ENCODE measurements around the gene PDE7B. TPM values are rescaled to one million over a fixed set of nuclear protein-coding genes. Genes with fewer than 3 reads are reported as not detected.

Gene PDE7B
- total and polyA plus RNA-seq, 2 of the 8 experiments (the other 6 are each of a cell fraction or from before 2014, with no cell fraction given), result not detected

- Histone ChIP-seq H4K8ac (ENCODE audit: extremely low read depth, insufficient read depth, low read length) (no peak overlapping the region), H3K27me3 (replicated peaks in 1 of 4; ENCODE audit: control insufficient read depth in 3 of 4, extremely low read depth in 1 of 4, insufficient read depth in 3 of 4, low read length in 3 of 4) (no peaks in the 10 kb centered on the region), H2AFZ (ENCODE audit: low read length) (no peak overlapping the region), H3K9me3 (ENCODE audit: insufficient read depth in 2 of 2, low read depth in 1 of 2, low read length in 1 of 2) (no peaks in the 10 kb centered on the region), H3K4ac (replicated peaks; ENCODE audit: insufficient read length, low read depth, low read length) (no peak overlapping the region), H3K4me3 (ENCODE audit: extremely low read depth in 1 of 4, insufficient read depth in 2 of 4, low read depth in 3 of 4, low read length in 4 of 4) (no peak overlapping the region), H4K20me1 (replicated peaks in 1 of 2; ENCODE audit: control insufficient read depth in 1 of 2, insufficient read depth in 2 of 2, low read length in 2 of 2) (no peaks in the 10 kb centered on the region), H3K23me2 (ENCODE audit: low read depth, low read length) (no peaks in the 10 kb centered on the region), H3K27ac (ENCODE audit: low read depth, low read length) (no peak overlapping the region), H4K5ac (ENCODE audit: insufficient read length, low read depth, low read length) (no peak overlapping the region), H3K36me3 (ENCODE audit: control insufficient read depth in 2 of 4, insufficient read depth in 4 of 4, low read length in 3 of 4) (no peaks in the 10 kb centered on the region), H2BK120ac (replicated peaks; ENCODE audit: low read depth, low read length) (no peak overlapping the region), H3K4me1 (replicated peaks in 1 of 4; ENCODE audit: control insufficient read depth in 3 of 4, insufficient read depth in 4 of 4, low read length in 3 of 4) (peaks cover 0 to 5% (median 2%) of the 10 kb centered on the region in 4 experiments; a peak in 2 of 7 replicates), H2BK12ac (ENCODE audit: low read depth, low read length) (no peak overlapping the region), H3K79me1 (ENCODE audit: low read depth, low read length) (no peaks in the 10 kb centered on the region), H2AK5ac (ENCODE audit: low read depth, low read length) (no peak overlapping the region), H2BK20ac (ENCODE audit: low read length) (no peak overlapping the region), H3K56ac (replicated peaks; ENCODE audit: insufficient read length, low read depth, low read length) (no peak overlapping the region), H4K91ac (replicated peaks; ENCODE audit: insufficient read length, low read length) (no peak overlapping the region), H3K23ac (ENCODE audit: insufficient read length) (no peak overlapping the region), H3K9ac (replicated peaks in 1 of 4; ENCODE audit: extremely low read depth in 1 of 4, low read depth in 3 of 4, low read length in 3 of 4) (no peak overlapping the region), H3K79me2 (ENCODE audit: control insufficient read depth in 1 of 2, insufficient read depth in 2 of 2, low read length in 2 of 2) (no peaks in the 10 kb centered on the region), H3K18ac (ENCODE audit: extremely low read depth, low read length) (no peak overlapping the region), H2BK5ac (ENCODE audit: low read depth, low read length) (no peak overlapping the region), H3K4me2 (ENCODE audit: insufficient read depth in 1 of 2, low read depth in 2 of 2, low read length in 2 of 2) (no peak overlapping the region), H2BK15ac (ENCODE audit: low read length) (no peak overlapping the region), H3K14ac (ENCODE audit: insufficient read length) (no peak overlapping the region)
- DNase-seq (ENCODE audit: low read depth in 1 of 2, low spot score in 2 of 2), result no peak
- WGBS, 2 experiments (ENCODE audit: extremely low coverage in 1 of 2, insufficient coverage in 1 of 2, insufficient read length in 1 of 2, insufficient replicate concordance in 2 of 2, low coverage in 1 of 2, low lambda C conversion rate in 2 of 2, missing lambda C conversion rate in 1 of 2), result 75% methylated on average over 2 of the region's 2 CpGs; no CpG with 5 or more reads in 1 of the 2 experiments
- no peak for FAIRE-seq
- CTCF ChIA-PET (ENCODE audit: partially characterized antibody), result no interaction called here
- POLR2A ChIA-PET (ENCODE audit: partially characterized antibody), result no interaction called here
- no peak for TF ChIP-seq TBP (IDR thresholded peaks at IDR 0.05; ENCODE audit: low read depth, low read length)
- no peak for TF ChIP-seq USF2 (IDR thresholded peaks at IDR 0.05; ENCODE audit: low read length)
- TF ChIP-seq BRCA1 (IDR thresholded peaks at IDR 0.05; ENCODE audit: low read depth, low read length), result no peak
- TF ChIP-seq ZNF274 (IDR thresholded peaks at IDR 0.05; ENCODE audit: borderline replicate concordance, extremely low read depth, low read length), result no peak
- no peak for TF ChIP-seq EP300 (IDR thresholded peaks at IDR 0.05; ENCODE audit: borderline replicate concordance in 1 of 2, low read depth in 2 of 2, low read length in 2 of 2)
- no peak for TF ChIP-seq CTCF (IDR thresholded peaks at IDR 0.05; ENCODE audit: control extremely low read depth in 1 of 3, insufficient read depth in 1 of 3, low read depth in 1 of 3, low read length in 3 of 3)
- TF ChIP-seq NANOG (IDR thresholded peaks at IDR 0.05; ENCODE audit: insufficient read depth, low read depth, low read length, poor library complexity, severe bottlenecking), result no peak
- no peak for TF ChIP-seq MAFK (IDR thresholded peaks at IDR 0.05; ENCODE audit: low read depth, low read length)
- TF ChIP-seq BCL11A (IDR thresholded peaks at IDR 0.05; ENCODE audit: low read depth in 2 of 2, low read length in 2 of 2), result no peak
- TF ChIP-seq GABPA (IDR thresholded peaks at IDR 0.05; ENCODE audit: borderline replicate concordance, insufficient read depth, low read length), result no peak
Measured at GRCh38 chr6:136069119-136069518, 217.6 kb downstream of the PDE7B start.

Data from H1 (cell line).